Activated gamma-delta T cell (primary cell): ENCODE measurements around the gene SLC15A3.

Experiments
- DNase-seq: peaks from one replicate; lab custom pipeline; 2025; lab: John Stamatoyannopoulos, UW

The SLC15A3 gene

DNA sequence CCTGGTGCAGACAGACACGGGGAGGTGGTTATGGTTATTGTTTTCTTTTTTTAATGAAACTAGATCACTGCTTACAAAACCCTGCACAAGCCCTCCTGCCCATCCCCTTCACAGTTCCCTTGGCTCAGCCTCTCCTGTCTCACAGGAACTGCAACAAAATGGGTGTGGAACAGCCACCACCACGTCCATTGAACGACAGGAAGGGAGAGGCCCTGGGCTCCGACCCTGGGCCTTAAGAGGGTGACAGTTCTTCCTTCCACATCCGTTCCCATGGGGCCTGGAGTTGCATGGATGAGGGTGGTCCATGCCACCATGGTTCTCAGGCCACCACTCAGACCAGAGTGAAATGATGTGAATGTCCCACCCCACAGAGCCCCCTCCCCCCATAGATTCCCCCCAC lies 61.3 kb downstream of the SLC15A3 start:
- DNase-seq = no peak

DNA sequence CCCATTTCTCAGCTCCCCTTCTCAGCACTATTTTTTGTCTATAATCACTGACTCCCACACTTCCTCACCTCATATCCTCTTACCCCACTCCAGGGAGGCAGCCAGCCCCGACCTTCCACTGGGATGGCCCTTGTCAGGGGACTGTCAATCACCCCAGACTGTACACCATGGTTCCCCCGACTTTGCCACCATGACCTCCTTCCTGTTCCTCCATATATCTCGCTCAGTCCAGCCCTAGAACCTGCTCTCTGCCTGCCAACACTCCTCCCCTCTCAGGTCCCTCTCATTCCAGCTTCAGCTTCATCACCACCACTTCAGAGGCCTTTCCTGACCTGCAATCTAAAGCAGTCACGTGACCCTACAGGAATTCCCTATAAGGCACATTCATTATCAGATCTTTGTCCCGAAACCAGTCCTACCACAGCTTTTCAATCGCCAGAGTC lies 62.1 kb downstream of the SLC15A3 start:
- no peak for DNase-seq

DNA sequence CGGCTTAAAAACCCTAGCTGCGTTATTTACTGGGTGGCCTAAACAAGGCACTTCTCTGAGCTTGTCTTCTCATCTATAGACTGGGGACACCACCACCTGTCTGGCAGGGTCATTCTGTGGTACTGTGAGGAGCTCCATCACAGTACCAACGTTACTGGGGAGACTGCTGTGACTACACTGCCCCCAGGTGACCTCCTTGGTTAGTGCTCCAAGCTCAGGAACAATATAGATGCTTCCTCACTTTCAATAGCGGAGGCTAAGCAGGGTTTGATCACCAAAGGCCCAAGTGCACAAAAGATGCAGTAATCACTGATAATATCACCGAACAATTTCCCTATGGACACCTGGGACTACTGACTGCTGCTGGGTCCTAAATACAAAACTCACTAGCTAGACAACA lies 64.4 kb downstream of the SLC15A3 start:
- DNase-seq = no peak
